NCI-H345 treated with DMSO at 0.1 percent for 48 hours (cell line): Measurements from ENCODE around the gene GLIS2.
A peak's percentile ranks its signal among the peaks of the same experiment; 100 is the strongest.
"Not testable (repeated sequence)": the region's sequence is repeated elsewhere in the genome, so short reads cannot be mapped to it uniquely, and the experiment has no call there.

ENCODE experiments used
- DNase-seq: peaks from one replicate; lab custom pipeline; 2025; ENCODE audit not compliant: unreplicated experiment; lab: John Stamatoyannopoulos, UW

The GLIS2 gene

GRCh38 chr16:4333714-4334113 lies 17.8 kb downstream of the GLIS2 start:
- DNase-seq = not testable (repeated sequence)

- DNase-seq = no peak
Measured at GRCh38 chr16:4334724-4335495, 19.0 kb downstream of the GLIS2 start.

GRCh38 chr16:4336701-4337539 lies 21.1 kb downstream of the GLIS2 start:
- no peak for DNase-seq

- no peak for DNase-seq
Measured at GRCh38 chr16:4337540-4338088, 21.7 kb downstream of the GLIS2 start.

- DNase-seq = no peak
Measured at GRCh38 chr16:4338125-4338582, 22.3 kb downstream of the GLIS2 start.

GRCh38 chr16:4338712-4339299 lies 22.9 kb downstream of the GLIS2 start:
- DNase-seq = no peak

DNA sequence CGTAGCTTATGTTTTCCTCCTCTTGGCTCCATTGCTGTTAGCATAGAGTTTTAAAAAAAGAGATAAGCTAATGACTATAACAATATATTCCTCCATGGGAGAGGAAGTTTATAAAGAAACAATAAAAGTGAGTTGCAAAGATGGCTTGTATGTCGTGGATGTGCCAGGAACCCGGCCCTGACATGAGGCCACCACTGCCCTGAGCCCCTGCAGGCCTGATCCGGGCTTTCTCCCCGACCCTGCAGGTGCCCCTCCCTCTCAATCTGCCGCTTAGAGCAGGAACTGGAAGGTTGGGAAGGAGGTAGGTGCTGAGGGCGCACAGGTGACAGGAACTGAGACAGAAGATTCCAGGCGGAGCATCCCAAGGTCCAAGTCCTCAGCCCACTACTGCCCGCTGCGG lies 23.6 kb downstream of the GLIS2 start:
- no peak for DNase-seq

DNA sequence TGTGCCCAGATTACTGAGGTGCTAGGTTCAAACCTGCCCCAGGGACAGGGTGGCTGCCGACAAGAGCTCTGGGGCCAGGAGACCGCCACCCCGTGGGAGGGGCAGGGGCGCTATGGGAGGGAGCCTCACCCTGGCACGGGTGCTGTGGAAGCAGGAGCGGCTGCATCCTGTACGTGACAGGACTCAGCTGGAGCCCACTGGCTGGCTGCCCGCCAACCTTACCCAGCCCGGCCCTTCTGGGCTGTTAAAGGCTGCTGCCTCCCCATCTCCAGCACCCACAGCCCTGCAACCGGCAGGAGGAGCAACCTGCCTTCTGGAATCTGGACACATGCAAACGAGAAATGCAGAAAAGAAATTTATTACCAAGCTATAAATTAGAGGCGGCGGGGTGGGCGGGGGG lies 24.0 kb downstream of the GLIS2 start:
- DNase-seq = peak; percentile 64

DNA sequence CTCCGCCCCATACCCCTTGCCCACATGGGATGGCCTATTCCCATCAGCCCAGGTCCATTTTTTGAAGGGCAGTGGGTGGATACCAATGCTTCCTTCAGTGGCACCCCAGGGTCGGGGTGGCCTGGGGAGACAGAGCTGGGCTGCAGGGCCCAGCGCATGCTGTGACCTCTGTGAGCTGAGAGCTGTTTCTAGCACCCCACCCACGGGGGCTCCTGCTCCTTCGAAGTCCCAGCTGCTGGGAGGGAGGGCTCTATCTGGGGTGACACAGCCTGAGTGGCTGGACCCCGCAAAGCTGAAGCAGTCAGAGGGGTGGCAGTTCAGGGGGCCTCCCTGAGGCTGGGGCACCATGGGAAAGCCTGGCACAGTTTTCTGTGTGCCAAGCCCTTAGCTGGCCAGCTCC lies 24.6 kb downstream of the GLIS2 start:
- DNase-seq = no peak

GRCh38 chr16:4341250-4341649 lies 25.4 kb downstream of the GLIS2 start:
- DNase-seq = no peak

DNA sequence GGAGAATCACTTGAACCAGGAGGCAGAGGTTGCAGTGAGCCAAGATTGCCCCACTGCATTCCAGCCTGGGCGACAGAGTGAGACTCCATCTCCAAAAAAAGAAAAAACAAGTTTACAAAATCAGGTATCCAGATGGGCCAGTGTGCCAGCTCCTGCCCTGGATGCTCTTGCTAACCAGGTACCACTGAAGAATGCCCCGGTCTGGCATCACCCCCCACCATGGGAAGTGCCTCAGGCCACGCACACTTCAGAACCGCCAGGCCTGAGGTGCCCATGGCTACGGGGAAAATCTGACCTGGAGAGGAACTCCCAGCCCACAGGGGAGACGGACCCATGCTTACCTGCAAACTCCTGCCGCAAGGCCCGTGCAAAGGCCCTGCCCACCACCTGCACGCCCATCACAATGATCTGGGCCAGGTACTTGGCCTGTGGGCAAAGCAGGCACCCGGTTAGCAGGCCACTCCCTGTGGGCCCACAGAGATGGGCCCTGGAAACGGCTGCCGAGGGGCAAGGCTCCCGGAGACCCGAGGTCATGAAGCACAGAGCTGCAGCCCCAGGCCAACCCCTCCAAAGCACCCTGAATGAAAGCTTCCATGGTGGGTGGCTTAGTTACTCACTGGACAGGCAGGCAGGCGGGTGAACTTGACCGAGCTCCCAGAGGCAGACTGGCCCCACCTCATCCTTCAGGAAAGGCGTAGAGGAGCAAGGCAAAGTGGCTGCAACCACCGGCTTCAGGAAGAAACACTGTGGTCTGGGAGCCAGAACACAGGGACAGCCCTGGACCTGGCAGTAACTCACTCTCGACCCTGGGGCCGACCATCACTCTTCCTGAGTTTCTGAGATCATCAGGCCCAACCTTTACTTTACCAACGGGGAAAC lies 27.2 kb downstream of the GLIS2 start:
- no peak for DNase-seq

DNA sequence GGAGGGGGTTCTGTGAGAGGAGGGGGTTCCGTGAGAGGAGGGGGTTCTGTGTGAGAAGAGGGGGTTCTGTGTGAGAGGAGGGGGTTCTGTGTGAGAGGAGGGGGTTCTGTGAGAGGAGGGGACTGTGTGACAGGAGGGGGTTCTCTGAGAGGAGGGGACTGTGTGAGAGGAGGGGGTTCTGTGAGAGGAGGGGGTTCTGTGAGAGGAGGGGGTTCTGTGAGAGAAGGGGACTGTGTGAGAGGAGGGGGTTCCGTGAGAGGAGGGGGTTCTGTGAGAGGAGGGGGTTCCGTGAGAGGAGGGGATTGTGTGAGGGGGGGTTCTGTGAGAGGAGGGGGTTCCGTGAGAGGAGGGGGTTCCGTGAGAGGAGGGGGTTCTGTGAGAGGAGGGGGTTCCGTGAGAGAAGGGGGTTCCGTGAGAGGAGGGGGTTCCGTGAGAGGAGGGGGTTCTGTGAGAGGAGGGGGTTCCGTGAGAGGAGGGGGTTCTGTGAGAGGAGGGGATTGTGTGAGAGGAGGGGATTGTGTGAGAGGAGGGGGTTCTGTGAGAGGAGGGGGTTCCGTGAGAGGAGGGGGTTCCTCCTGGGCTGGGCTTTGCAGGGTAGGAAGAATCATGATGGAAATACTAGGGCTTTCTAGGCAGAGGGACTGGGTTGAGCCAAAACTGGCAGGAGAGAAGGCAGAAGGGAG lies 28.6 kb downstream of the GLIS2 start:
- not testable (repeated sequence) for DNase-seq

- peak; percentile 99 for DNase-seq
Measured at GRCh38 chr16:4344983-4345835, 29.3 kb downstream of the GLIS2 start.

- peak; percentile 56 for DNase-seq
Measured at GRCh38 chr16:4345836-4346781, 30.2 kb downstream of the GLIS2 start.

- no peak for DNase-seq
Measured at GRCh38 chr16:4347010-4347409, 31.1 kb downstream of the GLIS2 start.

DNA sequence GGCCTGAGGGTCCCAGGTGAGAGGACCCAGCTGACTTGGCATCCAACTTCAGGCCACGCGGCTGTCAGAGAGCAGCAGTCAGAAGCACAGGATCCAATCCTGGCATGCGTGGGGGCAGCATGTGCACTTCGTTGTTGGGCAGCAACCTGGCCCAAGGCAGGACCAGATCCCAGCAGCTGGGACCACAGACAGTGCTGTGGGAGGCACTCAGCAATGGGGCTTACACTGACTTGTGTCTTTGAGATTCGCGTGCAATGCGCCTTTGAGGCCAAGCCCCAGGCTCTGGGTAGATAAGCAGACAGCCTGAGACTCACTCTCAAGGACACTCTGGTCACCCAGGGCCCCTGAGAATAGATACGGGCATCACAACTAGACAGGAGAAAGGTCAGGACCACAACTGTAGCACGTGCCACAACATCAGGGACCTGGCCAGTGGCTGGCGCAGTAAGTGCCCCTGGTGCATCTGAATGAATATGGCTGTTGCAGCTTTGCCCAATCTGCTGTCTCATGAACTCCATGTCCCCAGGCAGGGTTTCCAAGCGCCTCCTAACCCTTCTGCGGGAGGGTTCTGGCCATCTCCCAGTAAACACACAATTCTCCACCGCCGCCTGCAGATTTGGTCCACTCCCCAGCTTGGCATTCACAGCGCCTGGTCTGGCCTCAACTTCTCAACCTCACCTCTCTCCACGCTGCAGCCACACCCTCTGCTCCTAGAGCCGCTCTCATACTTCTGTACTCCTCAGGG lies 32.1 kb downstream of the GLIS2 start:
- DNase-seq = no peak

DNA sequence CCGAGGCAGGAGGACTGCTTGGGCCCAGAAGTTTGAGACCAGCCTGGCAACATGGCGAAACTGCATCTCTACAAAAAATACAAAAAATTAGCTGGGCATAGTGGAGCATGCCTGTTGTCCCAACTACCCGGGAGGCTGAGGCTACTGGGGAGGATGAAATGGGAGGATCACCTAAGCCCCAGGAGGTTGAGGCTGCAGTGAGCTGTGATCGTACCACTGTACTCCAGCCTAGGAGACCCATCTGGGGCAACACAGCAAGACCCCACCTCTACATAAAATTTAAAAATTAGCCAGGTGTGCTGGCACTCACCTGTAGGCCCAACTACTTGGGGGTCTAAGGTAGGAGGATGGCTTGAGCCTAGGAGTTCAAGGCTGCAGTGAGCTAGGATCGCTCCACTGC lies 33.5 kb downstream of the GLIS2 start:
- DNase-seq = no peak
